GM20431 (cell line): ENCODE results near the gene HSD17B3.
"Not testable (repeated sequence)": the region's sequence is repeated elsewhere in the genome, so short reads cannot be mapped to it uniquely, and the experiment has no call there.

ENCODE experiments used
- in situ Hi-C: fragments of 300-500 bp; cut with MseI, MboI; formaldehyde crosslinking; loops from one replicate; pipeline ENCODE4 v1.15.0; 2020; ENCODE audit warnings: low sequenced_read_pairs; ENCODE audit not compliant: unreplicated experiment

Gene HSD17B3

GRCh38 chr9:96317335-96317980 lies 15.5 kb upstream of the HSD17B3 start:
- in situ Hi-C loops: no loop called here

DNA sequence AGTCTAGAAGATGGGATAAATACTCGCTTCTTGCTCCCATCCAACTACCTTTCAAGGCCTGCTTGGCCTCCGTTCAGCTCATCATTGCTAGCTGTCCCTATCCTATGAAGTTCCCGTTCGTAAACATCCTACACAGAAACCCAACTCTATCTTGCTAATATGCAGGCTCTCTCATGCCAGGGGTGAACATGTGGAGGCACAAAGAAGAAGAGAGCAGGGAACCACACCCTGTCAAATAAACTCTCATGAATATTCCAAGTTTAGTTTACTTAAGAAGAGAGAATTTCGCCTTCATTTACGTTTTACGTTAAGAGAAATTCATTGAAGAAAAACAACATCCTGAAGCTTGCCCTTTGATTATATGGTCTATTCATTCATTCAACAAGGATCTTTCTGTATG lies 7.9 kb upstream of the HSD17B3 start:
- in situ Hi-C loops: no loop called here

DNA sequence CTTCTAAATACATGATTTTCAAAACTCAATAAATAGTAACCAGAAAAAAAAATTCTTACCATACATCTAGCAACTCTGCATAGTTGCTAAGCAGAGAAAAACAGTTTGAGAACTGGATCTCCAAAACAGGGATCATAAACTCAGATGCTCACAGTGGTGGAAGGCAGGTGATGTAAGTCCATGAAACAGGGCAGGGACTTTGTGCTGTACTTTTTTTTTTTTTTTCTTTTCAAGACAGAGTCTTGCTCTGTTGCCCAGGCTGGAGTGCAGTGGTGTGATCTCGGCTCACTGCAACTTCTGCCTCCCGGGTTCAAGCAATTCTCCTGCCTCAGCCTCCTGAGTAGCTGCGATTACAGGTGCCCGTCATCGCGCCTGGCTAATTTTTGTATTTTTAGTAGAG lies 5.0 kb upstream of the HSD17B3 start:
- in situ Hi-C loops: not testable (repeated sequence)

DNA sequence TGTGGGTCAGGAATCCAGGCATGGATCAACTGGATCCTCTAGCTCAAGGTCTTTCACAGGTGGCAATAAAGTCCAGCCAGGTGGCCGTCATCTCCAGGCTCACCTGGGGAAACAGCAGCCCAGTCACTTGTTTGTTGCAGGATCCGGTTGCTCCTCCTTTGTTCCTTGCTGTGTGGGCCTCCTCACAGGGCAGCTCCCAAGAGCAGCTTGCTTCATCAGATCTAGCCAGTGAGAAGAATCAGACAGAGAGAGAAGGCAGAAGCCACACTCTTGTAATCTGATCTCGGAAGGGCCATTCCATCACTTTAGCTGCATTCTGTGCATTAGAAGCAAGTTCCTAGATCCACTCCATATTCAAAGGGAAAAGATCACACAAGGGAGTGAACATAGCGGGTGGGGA lies 3.2 kb upstream of the HSD17B3 start:
- in situ Hi-C loops: no loop called here

DNA sequence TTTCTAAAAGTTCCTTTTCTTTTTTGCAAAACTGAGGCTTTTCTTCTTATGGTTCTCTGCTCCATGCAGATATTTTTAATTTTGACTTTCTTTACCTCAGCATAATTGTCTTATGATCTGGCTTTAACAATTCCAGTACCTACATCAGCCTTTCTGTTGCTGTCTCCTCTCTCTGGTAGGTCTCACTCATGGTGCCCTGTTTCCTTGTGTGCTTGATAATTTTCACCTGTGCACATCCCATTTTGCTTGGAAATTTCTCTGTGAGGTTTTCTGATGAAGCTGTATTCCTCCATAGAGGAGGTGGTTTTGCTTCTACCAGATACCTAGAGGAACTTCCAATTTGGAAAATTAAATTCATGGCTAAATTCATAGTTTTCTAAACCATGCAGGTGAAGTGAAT lies 2.3 kb upstream of the HSD17B3 start:
- in situ Hi-C loops: no loop called here

GRCh38 chr9:96299823-96300222 lies 2.2 kb downstream of the HSD17B3 start:
- in situ Hi-C loops: no loop called here

- in situ Hi-C loops: no loop called here
Measured at GRCh38 chr9:96294159-96294545, 7.8 kb downstream of the HSD17B3 start.

- in situ Hi-C loops: no loop called here
Measured at GRCh38 chr9:96293498-96294158, 8.3 kb downstream of the HSD17B3 start.

DNA sequence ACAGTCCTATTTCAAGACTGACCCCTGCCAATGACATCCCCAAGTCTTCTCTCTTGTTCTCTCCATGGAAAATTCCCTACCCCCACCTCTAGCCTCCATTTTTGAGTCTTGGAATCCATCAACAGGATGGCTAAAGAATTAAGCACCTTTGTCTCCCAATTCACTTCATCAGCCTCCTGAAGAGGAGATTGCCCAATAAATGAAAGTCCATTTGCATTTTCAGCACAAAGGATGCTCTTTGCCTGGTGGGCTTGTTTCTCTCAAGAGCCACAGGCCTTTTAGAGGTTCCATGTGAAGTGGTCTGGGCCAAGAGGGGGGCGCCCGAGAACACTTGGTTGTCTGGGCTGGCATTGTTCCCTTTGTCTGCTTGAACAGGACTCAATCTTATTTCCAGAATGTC lies 12.6 kb downstream of the HSD17B3 start:
- in situ Hi-C loops: no loop called here

DNA sequence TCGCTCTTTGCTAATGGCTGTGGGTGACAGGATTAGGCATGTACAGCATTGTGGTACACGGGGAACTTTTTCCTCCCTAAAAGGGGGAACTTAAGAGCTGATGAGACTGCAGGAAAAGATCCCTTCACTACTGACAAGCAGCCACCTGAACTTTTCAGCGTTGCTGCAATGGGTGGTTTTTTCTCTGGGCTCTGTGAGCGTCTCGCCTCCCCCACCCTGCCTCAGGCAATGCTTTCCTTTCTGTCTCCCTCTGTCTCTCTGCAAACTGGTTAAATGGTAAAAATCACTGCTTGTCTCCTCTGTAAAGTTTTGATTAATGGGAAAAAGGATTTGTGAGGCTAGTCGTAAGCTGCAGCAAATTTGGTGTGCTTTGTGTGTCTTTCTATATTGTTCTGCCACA lies 20.3 kb downstream of the HSD17B3 start:
- in situ Hi-C loops: no loop called here

- in situ Hi-C loops: no loop called here
Measured at GRCh38 chr9:96279932-96280331, 22.0 kb downstream of the HSD17B3 start.

DNA sequence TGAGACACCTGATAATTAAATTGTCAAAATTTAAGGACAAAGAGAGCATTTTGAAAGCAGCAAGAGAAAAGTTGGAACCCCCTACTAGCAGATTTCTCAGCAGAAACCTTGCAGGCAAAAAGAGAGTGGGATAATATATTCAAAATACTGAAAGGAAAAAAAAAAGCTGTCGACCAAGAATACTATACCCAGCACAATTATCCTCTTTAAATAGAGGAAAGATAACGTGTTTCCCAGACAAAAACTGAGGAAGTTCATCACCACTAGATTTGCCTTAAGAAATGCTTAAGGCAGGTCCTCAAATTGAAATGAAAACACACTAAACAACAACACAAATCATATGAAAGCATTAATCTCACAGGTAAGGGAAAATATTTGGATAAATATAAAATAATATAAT lies 27.0 kb downstream of the HSD17B3 start:
- in situ Hi-C loops: no loop called here

GRCh38 chr9:96270236-96270744 lies 31.7 kb downstream of the HSD17B3 start:
- in situ Hi-C loops: no loop called here

- in situ Hi-C loops: no loop called here
Measured at GRCh38 chr9:96258967-96259366, 43.0 kb downstream of the HSD17B3 start.

DNA sequence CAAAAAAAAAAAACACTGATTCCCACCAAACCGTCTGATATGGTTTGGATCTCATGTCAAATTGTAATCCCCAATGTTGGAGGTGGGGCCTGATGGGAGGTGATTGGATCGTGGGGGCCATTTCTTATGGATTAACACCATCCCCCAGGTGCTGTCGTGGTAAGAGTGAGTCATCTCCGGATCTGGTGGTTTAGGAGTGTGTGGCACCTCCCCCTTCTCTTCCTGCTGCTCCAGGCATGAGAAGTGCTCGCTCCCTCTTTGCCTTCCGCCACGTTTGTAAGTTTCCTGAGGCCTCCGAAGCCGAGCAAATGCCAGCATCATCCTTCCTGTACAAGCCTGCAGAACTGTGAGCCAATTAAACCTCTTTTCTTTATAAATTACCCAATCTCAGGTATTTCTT lies 45.2 kb downstream of the HSD17B3 start:
- in situ Hi-C loops: no loop called here

- in situ Hi-C loops: no loop called here
Measured at GRCh38 chr9:96255698-96256097, 46.3 kb downstream of the HSD17B3 start.

DNA sequence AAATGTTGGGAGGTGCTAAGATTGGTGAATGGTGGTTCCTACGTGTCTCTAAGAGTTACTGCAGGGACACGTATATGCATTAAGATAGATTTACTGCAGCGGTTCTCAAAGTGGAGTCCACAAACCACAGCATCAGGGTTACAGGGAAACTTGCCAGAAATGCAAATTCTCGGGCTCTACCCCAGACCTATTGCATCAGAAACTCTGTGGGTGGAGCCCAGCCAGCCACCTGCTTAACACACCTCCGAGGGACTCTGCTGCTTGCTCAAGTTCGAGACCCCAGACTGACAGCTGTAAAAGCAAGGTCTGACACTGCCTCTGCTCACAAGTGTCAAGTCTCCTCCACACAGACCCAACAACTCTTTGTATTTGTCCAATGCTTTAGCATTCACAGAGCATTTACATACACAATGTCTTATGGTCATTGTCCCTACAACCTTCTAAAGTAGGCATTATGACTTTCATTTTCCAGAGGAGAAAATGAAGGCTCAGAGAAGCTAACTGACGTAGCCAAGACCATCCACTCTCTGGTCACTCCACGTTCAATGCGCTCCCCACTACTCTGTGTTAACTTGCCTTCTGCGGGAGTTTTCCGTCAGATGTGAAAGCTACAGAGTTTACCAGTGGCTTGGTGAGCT lies 48.8 kb downstream of the HSD17B3 start:
- in situ Hi-C loops: no loop called here

GRCh38 chr9:96251451-96251850 lies 50.5 kb downstream of the HSD17B3 start:
- in situ Hi-C loops: no loop called here

GRCh38 chr9:96249746-96250145 lies 52.2 kb downstream of the HSD17B3 start:
- in situ Hi-C loops: no loop called here

DNA sequence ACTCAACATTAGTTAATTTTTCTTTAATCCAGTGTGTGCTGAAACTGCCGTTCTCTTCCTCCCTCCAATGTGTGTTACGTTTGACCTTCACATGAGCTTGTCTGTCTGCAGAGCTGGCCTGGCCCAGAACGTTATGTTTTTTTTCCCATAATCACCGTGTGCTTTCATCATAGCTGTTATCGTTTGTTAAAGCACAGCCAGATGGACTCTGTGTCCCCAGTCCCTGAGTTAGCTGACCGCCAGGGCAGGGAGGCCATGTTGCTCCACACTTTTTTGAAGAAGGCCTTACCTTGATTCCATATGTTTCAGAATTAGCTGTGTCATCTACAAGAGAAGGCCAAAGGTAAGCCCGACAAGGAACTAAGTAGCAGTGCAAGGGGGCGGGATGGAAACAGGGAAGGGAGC lies 55.7 kb downstream of the HSD17B3 start:
- in situ Hi-C loops: no loop called here

DNA sequence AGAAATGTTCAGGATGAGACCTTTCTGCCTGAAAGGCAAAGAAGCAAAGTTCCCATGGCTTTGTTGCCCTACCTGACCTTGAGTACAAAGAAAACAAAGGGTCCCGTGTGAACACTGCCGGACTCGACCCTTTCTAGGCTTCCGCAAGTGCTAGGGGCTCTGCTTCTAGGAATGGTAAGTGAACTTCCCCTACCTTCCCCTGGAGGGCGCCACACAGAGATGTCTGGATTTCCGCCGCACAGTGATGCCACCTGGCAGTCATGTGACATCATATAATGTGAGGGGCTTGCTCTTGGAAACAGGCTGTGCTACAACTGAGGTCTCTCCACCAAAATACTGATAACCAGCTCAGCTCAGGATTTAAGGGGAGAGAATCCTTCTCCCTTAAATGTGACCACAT lies 56.6 kb downstream of the HSD17B3 start:
- in situ Hi-C loops: no loop called here
